WI38 (cell line): ENCODE data around the gene NEO1.
"Not testable (repeated sequence)": the region's sequence is repeated elsewhere in the genome, so short reads cannot be mapped to it uniquely, and the experiment has no call there.

Experiments
- H3K4me3 ChIP-seq: 2 replicates; pipeline ENCODE4 v1.5.1; 2011; ENCODE audit warnings: low read depth, mild to moderate bottlenecking, control low read depth, low read length
- TF ChIP-seq, protein P1 (sequence below): IDR thresholded peaks from 2 replicates; pipeline ENCODE4 v1.5.1; 2012; ENCODE audit warnings: low read depth, mild to moderate bottlenecking, control low read depth, low read length

The NEO1 gene

GRCh38 chr15:73165844-73166243 lies 113.6 kb downstream of the NEO1 start:
- TF ChIP-seq, protein P1, sequence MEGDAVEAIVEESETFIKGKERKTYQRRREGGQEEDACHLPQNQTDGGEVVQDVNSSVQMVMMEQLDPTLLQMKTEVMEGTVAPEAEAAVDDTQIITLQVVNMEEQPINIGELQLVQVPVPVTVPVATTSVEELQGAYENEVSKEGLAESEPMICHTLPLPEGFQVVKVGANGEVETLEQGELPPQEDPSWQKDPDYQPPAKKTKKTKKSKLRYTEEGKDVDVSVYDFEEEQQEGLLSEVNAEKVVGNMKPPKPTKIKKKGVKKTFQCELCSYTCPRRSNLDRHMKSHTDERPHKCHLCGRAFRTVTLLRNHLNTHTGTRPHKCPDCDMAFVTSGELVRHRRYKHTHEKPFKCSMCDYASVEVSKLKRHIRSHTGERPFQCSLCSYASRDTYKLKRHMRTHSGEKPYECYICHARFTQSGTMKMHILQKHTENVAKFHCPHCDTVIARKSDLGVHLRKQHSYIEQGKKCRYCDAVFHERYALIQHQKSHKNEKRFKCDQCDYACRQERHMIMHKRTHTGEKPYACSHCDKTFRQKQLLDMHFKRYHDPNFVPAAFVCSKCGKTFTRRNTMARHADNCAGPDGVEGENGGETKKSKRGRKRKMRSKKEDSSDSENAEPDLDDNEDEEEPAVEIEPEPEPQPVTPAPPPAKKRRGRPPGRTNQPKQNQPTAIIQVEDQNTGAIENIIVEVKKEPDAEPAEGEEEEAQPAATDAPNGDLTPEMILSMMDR = no peak
- H3K4me3 ChIP-seq = no peak overlapping the region

DNA sequence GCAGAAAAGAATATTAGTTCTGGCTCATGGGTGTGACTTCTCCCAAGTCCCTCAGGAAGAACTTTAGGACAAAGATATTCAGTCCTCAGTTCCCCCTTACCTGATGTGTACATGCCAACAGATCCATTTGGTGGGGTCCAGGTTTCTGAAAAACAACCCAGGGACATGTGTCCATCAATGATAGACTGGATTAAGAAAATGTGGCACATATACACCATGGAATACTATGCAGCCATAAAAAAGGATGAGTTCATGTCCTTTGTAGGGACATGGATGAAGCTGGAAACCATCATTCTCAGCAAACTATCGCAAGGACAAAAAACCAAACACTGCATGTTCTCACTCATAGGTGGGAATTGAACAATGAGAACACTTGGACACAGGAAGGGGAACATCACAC lies 114.4 kb downstream of the NEO1 start:
- H3K4me3 ChIP-seq = not testable (repeated sequence)

DNA sequence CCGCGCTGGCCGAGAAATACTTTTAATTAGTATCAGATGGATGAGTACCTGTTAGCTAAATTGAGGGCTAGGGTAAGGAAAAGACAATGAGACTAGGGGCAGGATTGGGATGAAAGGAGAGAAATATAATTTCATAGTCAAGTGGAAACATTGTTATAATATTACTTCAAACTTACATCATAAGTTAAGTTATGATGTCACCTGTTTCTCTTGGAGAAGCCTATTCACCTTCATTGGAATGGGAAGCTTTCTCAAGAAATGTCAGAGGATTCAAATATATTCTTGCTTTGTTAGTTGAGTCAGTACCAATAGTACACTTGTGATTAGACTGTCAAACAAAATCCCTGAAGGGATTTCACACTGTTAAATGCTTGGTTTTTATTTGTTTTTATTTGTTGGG lies 116.2 kb downstream of the NEO1 start:
- no peak overlapping the region for H3K4me3 ChIP-seq
- TF ChIP-seq, protein P1 = no peak

- H3K4me3 ChIP-seq = no peak overlapping the region
- TF ChIP-seq, protein P1 = no peak
Observed at GRCh38 chr15:73171711-73172110, 119.4 kb downstream of the NEO1 start.

DNA sequence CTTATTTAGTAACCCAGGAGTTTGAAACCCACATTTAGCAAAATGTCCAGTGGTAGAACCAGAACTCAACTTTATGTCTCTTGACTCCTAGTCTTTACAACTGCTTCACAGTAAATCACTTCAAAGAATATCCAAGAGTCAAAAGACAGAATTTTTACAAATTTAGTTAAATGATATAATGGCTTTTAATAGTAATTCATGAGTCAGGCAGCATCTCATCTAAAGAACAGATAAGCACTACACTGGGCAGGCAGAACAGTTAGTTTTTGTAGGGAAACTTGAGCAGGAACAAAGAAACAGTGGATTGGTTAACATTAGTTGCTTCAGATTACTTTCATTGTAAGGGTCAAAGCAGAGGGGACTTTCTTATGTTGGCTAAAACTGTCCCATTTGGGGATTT lies 120.2 kb downstream of the NEO1 start:
- TF ChIP-seq, protein P1 = no peak
- H3K4me3 ChIP-seq = no peak overlapping the region

- TF ChIP-seq, protein P1 = no peak
- no peak overlapping the region for H3K4me3 ChIP-seq
Observed at GRCh38 chr15:73174171-73174570, 121.9 kb downstream of the NEO1 start.

GRCh38 chr15:73175382-73175781 lies 123.1 kb downstream of the NEO1 start:
- TF ChIP-seq, protein P1 = no peak
- H3K4me3 ChIP-seq = no peak overlapping the region

- TF ChIP-seq, protein P1 = no peak
- H3K4me3 ChIP-seq = no peak overlapping the region
Observed at GRCh38 chr15:73176598-73176997, 124.3 kb downstream of the NEO1 start.
